GM18951 (cell line): ENCODE results near the gene LY6G6C.

Source experiments
- POLR2A ChIP-seq: IDR thresholded peaks from 4 replicates; pipeline ENCODE4 v1.6.1; 2011; ENCODE audit warnings: mild to moderate bottlenecking; ENCODE audit not compliant: insufficient read length, insufficient read depth; ENCODE audit errors: extremely low read depth
- in situ Hi-C: fragments of 300-500 bp; cut with MboI; formaldehyde crosslinking; loops from one replicate; pipeline ENCODE4 v1.12.0; 2022; ENCODE audit warnings: low sequenced_read_pairs, mixed read lengths, inconsistent platforms; ENCODE audit not compliant: unreplicated experiment

The LY6G6C gene

GRCh38 chr6:31701666-31702404 is 19.7 kb downstream of the LY6G6C start:
- in situ Hi-C loops, result no loop called here
- no peak for TF ChIP-seq POLR2A

DNA sequence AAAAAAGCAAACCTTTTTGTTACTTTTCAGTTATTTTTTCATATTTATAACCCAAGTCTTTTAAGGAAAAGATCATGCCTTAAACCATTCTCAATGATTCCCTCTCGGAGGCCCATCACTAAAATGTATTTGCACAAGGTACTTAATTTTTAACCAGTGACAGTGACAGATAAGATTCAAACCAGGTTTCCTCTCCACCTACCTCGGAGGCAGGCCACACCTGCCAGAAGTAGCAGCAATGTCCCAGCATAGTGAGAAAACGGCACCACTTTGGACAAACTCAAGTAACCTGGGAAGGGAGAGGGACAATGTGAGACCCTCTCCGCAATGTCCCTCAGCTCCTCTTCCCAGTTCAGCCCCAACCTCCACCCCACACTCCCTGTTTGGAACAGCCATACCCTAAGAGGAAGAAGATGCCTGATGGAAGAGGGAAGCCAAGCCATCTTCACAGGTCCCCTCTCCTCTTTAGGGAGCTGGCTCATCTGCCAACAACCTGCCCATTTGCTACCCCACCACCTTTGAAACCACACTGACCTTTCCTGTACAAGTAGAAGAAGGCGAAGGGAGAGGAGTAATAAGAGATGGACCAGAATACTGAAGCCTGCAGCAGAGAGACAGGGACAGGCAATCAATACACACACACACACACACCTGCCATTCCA is 20.7 kb downstream of the LY6G6C start:
- TF ChIP-seq POLR2A, result no peak
- in situ Hi-C loops, result no loop called here

DNA sequence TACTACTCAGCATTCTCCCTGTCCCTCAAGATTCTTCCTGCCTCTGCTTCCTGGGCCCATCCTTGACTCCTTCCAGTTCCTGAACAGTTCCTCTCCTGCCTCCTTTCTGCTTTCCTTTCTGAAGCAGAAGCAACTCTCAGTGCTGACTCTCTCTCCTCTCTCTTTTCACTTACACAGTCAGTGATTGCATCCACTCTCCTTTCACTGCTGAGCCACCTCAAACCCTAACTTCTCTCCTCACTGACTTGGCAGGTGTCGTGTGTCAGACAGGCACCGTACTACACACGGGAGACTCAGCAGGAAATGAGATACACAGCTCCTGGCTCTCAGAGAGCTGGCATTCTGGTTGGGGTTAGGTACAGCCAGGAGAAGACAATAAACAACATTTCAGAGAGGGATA is 24.0 kb downstream of the LY6G6C start:
- in situ Hi-C loops, result no loop called here
- no peak for TF ChIP-seq POLR2A

GRCh38 chr6:31693535-31693934 is 28.0 kb downstream of the LY6G6C start:
- no peak for TF ChIP-seq POLR2A
- in situ Hi-C loops, result no loop called here

DNA sequence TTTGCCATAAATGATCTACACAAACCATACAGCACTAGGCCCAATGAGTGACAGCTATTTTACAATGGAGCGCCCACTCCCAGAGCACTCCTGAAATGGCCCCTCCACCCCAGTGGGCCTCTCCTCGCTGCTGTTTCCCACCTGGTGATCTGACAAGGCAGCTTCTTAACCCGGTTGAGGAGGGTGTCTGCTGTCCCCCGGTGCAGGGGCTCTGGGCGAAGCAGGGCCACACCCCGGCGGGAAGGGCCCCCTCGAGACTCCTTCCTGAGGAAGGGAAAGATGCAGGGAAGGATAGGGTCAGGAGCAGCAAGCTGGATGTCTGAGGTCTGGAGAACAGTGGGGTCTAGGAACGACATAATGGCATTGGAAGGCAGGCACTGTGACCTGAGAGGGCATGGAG is 28.7 kb downstream of the LY6G6C start:
- in situ Hi-C loops, result no loop called here
- no peak for TF ChIP-seq POLR2A

- TF ChIP-seq POLR2A, result no peak
- in situ Hi-C loops, result no loop called here
These were observed 29.2 kb downstream of the LY6G6C start for GRCh38 chr6:31692353-31692752.

DNA sequence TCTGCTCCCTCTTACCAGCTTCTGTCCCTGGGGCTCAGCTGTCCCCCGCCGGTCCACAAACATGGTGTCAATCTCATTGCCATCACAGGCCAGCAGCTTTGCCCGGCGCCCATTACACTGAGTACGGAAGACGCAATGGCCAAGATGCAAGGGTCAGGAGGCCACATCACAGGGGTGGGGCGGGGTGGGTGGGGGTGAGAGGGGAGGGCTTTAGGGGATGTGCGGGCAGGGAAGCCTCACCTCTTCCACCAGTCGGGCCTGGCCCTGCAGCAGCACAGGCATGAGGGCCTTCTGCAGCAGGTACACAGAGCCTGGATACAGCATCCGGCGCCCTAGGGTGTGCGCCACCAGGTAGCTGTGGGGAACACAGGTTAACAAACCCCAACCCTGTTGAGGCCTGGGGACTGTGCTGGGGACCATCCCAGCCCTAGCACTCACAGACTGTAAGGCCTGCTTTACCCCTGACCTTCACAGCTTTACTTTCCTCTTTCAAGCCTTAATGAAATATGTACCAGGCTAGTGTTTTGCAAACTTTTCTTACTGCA is 29.9 kb downstream of the LY6G6C start:
- in situ Hi-C loops, result no loop called here
- TF ChIP-seq POLR2A, result no peak

DNA sequence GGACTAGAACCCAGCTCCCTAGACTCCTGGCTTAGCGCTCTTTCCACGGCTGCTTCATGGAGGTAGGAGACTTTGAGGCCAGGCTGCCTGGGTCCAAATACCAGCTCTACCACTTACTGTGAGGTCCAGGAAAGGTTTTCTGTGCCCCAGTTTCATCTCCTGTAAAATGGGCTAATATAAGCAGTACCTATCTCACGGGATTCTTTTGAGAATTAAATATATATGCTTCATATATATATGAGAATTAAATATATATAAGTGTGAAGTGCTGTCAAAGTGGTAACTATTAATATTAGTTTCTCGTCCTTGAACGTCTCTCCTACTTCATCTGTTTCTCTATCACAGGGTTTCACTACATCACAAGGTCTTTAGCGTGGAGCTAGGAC is 30.5 kb downstream of the LY6G6C start:
- TF ChIP-seq POLR2A, result no peak

DNA sequence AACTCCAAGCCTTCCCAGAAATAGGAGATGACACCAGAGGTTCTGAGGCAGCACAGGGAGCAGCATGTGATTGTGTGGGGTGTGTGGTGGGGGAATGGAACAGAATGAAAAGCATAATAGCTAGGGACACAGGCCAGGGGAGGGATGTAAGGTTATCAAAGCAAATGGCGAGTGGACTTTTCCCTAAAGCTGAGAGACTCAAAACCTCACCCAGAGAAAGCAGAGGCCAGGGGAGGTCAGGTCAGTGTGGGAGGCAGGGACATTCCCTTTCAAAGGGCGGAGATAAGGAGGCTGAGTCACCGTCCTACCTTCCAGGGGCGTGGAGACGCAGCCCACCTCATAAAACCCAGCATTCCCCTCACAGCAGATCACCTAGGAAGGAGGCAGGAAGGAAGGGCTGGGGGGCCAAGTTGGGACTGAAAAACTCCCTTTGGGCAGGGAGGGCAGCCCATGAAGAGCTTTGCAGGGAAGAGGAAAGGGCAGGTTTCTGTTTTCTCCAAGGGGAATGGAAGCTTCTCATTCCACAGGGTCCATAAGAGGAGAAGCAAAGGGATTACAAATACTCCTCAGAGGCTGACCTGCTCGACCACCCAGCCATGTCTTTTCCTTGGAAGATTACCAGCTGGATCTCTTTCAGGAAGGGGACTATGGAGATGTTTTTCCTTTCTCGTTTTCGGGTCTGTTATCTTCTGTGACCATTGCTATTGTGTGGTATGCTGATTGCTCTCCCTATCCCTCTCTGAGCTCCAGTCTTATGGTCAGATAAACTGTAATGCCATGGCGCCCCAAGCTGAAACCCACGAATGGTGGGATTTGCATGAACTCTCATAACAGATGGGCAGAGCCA is 31.1 kb downstream of the LY6G6C start:
- in situ Hi-C loops, result no loop called here
- TF ChIP-seq POLR2A, result no peak

More for the DNA sequence above, 30.5 kb downstream of the LY6G6C start:
- in situ Hi-C loops, result no loop called here

DNA sequence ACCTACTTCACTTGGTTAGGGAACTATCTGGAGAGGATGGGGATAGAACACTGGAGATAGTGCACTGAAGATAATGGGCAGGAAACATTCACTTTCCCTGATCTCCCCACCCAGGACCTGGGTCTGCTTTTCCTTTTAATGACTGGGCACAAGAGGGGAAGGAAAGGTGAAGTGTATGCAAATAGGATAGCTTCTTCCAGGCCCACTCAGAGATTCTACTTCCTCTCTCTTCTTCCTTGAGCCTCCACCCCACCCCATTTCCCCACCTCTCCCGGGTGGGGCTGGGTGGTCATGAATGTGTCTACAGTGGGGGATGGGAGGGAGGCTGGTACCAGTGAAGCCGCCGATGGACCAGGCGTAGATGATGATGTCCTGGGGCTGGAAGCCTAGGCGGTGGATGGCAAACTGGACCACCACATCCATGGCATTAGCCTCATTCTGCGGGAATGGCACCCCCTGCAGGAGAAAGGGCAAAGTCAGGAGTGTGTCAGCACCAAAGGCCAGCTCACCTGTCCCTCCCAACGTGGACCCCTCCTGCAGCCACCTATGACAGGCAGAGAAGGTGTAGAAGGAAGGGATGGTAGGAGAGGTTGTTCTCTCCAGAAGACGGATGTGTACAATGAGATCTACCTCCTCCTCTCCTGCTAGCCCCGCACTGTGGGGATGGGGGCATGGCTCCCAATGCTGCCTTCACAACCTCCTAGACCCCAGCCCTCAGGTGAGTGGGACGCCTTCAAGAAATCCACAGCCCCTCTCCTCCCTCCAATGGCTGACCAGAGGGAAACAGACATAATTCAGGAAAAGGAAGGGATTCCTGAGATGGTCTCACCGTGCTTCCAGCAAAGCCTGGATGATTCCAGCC is 32.1 kb downstream of the LY6G6C start:
- in situ Hi-C loops, result no loop called here
- TF ChIP-seq POLR2A, result no peak

DNA sequence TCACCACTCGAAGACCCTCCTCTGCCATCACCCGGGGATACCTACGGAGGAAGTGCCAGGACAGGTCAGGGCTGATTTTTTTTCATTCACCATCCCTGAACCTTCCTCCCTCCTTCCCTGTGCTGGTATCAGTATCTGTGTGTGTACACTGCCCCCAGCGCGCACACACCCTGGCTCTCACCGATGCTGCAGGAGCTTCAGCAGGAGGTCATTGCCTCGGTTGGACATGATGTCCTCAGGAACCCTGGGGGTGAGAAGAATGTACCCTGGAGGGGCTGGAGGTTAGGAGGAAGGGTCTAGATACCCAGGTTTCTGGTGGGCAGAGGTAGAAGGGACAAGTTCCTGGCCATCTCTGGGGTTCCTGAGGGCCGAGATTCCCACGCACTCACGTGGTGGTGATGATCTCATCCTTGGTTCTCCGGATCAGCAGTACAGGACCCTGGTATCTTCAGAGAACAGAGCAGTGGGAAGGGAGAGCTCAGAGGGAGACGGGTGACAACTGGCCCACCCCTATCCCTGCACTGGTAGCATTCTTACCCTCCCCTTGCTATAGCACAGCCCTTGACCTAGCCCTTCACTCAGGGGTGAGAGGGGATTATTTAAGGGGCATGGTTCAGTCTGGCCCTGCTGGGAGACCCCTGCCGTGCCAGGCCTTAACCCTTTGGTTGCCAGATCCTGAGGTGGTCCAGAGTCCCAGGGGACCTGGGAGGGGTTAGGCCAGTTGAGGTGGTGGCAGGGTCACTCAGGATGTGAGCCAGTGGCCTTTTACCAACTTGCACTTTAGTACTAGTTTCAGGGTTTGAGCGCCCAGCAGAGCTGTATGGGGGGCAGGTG is 33.5 kb downstream of the LY6G6C start:
- in situ Hi-C loops, result no loop called here
- no peak for TF ChIP-seq POLR2A

DNA sequence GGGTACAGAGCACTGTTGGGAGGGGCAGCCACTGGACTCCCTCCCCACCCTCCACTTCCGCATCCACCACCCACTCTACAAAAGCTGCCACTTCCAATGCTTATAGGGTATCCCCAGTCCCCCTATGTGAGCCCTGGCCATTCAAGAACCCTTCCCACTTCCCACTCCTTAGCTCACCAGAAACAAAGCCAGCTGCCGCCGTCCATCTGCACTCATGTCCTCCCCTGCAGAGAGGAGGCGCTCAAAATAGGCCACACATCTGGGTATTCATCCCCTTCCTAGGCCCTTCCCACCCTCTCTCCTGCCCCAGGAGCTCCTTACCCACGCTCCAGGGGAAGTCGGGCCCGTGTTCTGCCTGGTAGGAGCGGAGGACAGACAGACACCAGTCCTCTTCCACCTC is 34.2 kb downstream of the LY6G6C start:
- in situ Hi-C loops, result no loop called here
- TF ChIP-seq POLR2A, result no peak
